Esophagus squamous epithelium (tissue), 5 donors: ENCODE data around the gene SMYD3. TPM values are rescaled to one million over a fixed set of nuclear protein-coding genes. Genes with fewer than 3 reads are reported as not detected.
"Not testable (repeated sequence)": the region's sequence is repeated elsewhere in the genome, so short reads cannot be mapped to it uniquely, and the experiment has no call there.

Source experiments
- DNase-seq: peaks from one replicate; lab custom pipeline; 2025; lab: John Stamatoyannopoulos, UW
- H3K27ac ChIP-seq, 4 donors: fragments of 200-600 bp; sonication (generic); one replicate each; pipeline ENCODE4 v1.5.1; 2016 to 2019; ENCODE audit warnings: mild to moderate bottlenecking in 1 of 4
- H3K27me3 ChIP-seq, 4 donors: fragments of 200-600 bp; sonication (generic); 1 replicate in 3 of 4; 2 replicates in 1 of 4; pipeline versions ENCODE4 v1.5.1 to v1.6.0; 2017 to 2021; ENCODE audit warnings: antibody characterized with exemption in 1 of 4
- H3K36me3 ChIP-seq, 3 donors: fragments of 200-600 bp; sonication (generic); one replicate each; pipeline ENCODE4 v1.5.1; 2016 to 2019
- H3K4me1 ChIP-seq, 3 donors: fragments of 200-600 bp; sonication (generic); one replicate each; pipeline ENCODE4 v1.5.1; 2017 to 2019
- H3K4me3 ChIP-seq, 4 donors: fragments of 200-600 bp; sonication (generic); 1 replicate in 3 of 4; 2 replicates in 1 of 4; pipeline ENCODE4 v1.5.1; 2016 to 2019; ENCODE audit warnings: mild to moderate bottlenecking in 2 of 4, moderate library complexity in 1 of 4
- H3K9me3 ChIP-seq, 3 donors: fragments of 200-600 bp; sonication (generic); one replicate each; pipeline ENCODE4 v1.5.1; 2016 to 2019
- CTCF ChIP-seq, 6 experiments: fragments of 450-650 bp in 4 of 6; fragments of 200-600 bp in 2 of 6; sonication (generic) in 2 of 6; IDR thresholded peaks; one replicate each; pipeline ENCODE4 v1.5.1; 2016 to 2019; ENCODE audit warnings: antibody characterized with exemption in 6 of 6, mild to moderate bottlenecking in 4 of 6, moderate library complexity in 4 of 6
- POLR2A ChIP-seq, 4 donors: fragments of 450-650 bp; IDR thresholded peaks; one replicate each; pipeline ENCODE4 v1.6.1; 2017; ENCODE audit warnings: antibody characterized with exemption in 4 of 4, mild to moderate bottlenecking in 4 of 4, moderate library complexity in 3 of 4
- whole genome bisulfite sequencing, 2 donors: methylation state at CpG; one replicate each; pipeline ENCODE4 v1.1.5; 2018; 5-methylcytosine and 5-hydroxymethylcytosine counted together
- intact Hi-C: fragments of 100-400 bp; cut with DNase I; formaldehyde crosslinking; loops from one replicate; pipeline ENCODE4 v1.15.0; 2022
- total RNA-seq, 4 donors: library from RNA; depleted of rRNA; stranded (reverse); fragments of >200 nt; gene quantifications; one replicate each; pipeline ENCODE4 v1.1.0, GENCODE V29; 2016
- donor health status: DM: yes; HTN: yes; CAD: no.

SMYD3 gene
- total RNA-seq, 4 donors from 2014 or later = 8.4 to 15.8 (median 11.5) TPM

- TF ChIP-seq POLR2A (IDR thresholded peaks at IDR 0.05) (no peak), CTCF (IDR thresholded peaks at IDR 0.05) (no peak)
- intact Hi-C loops = no loop called here
- Histone ChIP-seq H3K27me3 (no peaks in the 10 kb centered on the region), H3K27ac (no peak overlapping the region), H3K9me3 (no peaks in the 10 kb centered on the region), H3K4me3 (no peak overlapping the region), H3K36me3 (no peaks in the 10 kb centered on the region), H3K4me1 (peaks cover 0 to 12% (median 0%) of the 10 kb centered on the region in 3 donors)
- DNase-seq = no peak
- WGBS, 2 donors = 70 to 85% methylated on average over 2 of the region's 2 CpGs
These were observed 432.7 kb downstream of the SMYD3 start for GRCh38 chr1:246074421-246074820.

GRCh38 chr1:246072456-246072955 lies 434.6 kb downstream of the SMYD3 start:
- H3K36me3 ChIP-seq = no peaks in the 10 kb centered on the region
- H3K9me3 ChIP-seq = no peaks in the 10 kb centered on the region
- no peak overlapping the region for H3K27ac ChIP-seq
- no peaks in the 10 kb centered on the region for H3K27me3 ChIP-seq
- WGBS, 2 donors = 87 to 94% methylated on average over 5 of the region's 5 CpGs
- intact Hi-C loops = no loop called here
- no peak overlapping the region for H3K4me3 ChIP-seq
- no peak for TF ChIP-seq CTCF (IDR thresholded peaks at IDR 0.05)
- TF ChIP-seq POLR2A (IDR thresholded peaks at IDR 0.05) = no peak
- DNase-seq = no peak
- H3K4me1 ChIP-seq = peaks cover 0 to 27% (median 0%) of the 10 kb centered on the region in 3 donors

GRCh38 chr1:246071981-246072380 lies 435.1 kb downstream of the SMYD3 start:
- H3K27me3 ChIP-seq, H3K9me3 ChIP-seq, H3K36me3 ChIP-seq, intact Hi-C loops, H3K4me3 ChIP-seq, H3K27ac ChIP-seq, DNase-seq: not testable (repeated sequence)
- 84 to 96% methylated on average over 4 to 5 of the region's 15 CpGs for WGBS, 2 donors
- peaks cover 0 to 22% (median 0%) of the 10 kb centered on the region in 3 donors for H3K4me1 ChIP-seq

GRCh38 chr1:246071561-246071960 lies 435.5 kb downstream of the SMYD3 start:
- H3K4me3 ChIP-seq, H3K36me3 ChIP-seq, H3K9me3 ChIP-seq, H3K27ac ChIP-seq, DNase-seq, H3K27me3 ChIP-seq, intact Hi-C loops: not testable (repeated sequence)
- WGBS, 2 donors = 77 to 92% methylated on average over 6 to 11 of the region's 11 CpGs
- H3K4me1 ChIP-seq = peaks cover 0 to 17% (median 0%) of the 10 kb centered on the region in 3 donors

GRCh38 chr1:246069581-246069980 lies 437.5 kb downstream of the SMYD3 start:
- no peak for TF ChIP-seq POLR2A (IDR thresholded peaks at IDR 0.05)
- TF ChIP-seq CTCF (IDR thresholded peaks at IDR 0.05) = no peak
- WGBS, 2 donors = 88 to 90% methylated on average over 4 of the region's 6 CpGs
- Histone ChIP-seq H3K9me3 (no peaks in the 10 kb centered on the region), H3K36me3 (no peaks in the 10 kb centered on the region), H3K4me3 (no peak overlapping the region), H3K4me1 (peaks cover 0 to 15% (median 0%) of the 10 kb centered on the region in 3 donors), H3K27ac (no peak overlapping the region), H3K27me3 (no peaks in the 10 kb centered on the region)
- DNase-seq = no peak
- intact Hi-C loops = no loop called here

- intact Hi-C loops = no loop called here
- Histone ChIP-seq H3K27me3 (no peaks in the 10 kb centered on the region), H3K4me3 (no peak overlapping the region), H3K9me3 (no peaks in the 10 kb centered on the region), H3K27ac (no peak overlapping the region), H3K36me3 (no peaks in the 10 kb centered on the region), H3K4me1 (peaks cover 0 to 15% (median 0%) of the 10 kb centered on the region in 3 donors)
- WGBS, 2 donors = 66 to 70% methylated on average over 7 of the region's 7 CpGs
- DNase-seq = no peak
- TF ChIP-seq POLR2A (IDR thresholded peaks at IDR 0.05) = no peak
- no peak for TF ChIP-seq CTCF (IDR thresholded peaks at IDR 0.05)
These were observed 438.2 kb downstream of the SMYD3 start for GRCh38 chr1:246068619-246069509.
